ENCODE results near the gene SNRNP200.
"Not testable (repeated sequence)": the region's sequence is repeated elsewhere in the genome, so short reads cannot be mapped to it uniquely, and the experiment has no call there.

Gene SNRNP200

GRCh38 chr2:96301865-96302264 is 3.5 kb downstream of the SNRNP200 start:
- H3K4me3 ChIP-seq (ENCODE audit: low read length): no peak overlapping the region
- H3K36me3 ChIP-seq (ENCODE audit: control insufficient read depth, insufficient read depth, low read length): peaks cover 54% of the 10 kb centered on the region
- H3K4me1 ChIP-seq (ENCODE audit: control insufficient read depth, insufficient read depth, low read length): peaks cover 14% of the 10 kb centered on the region
- H3K27ac ChIP-seq (ENCODE audit: low read depth, low read length): no peak overlapping the region
- H3K9ac ChIP-seq (ENCODE audit: low read length): no peak overlapping the region
- H3K27me3 ChIP-seq (ENCODE audit: control insufficient read depth, insufficient read depth, low read length): no peaks in the 10 kb centered on the region

GRCh38 chr2:96296925-96297324 is 8.4 kb downstream of the SNRNP200 start:
- Histone ChIP-seq H3K27ac (ENCODE audit: low read depth, low read length) (no peak overlapping the region), H3K36me3 (ENCODE audit: control insufficient read depth, insufficient read depth, low read length) (peaks cover 72% of the 10 kb centered on the region), H3K4me1 (ENCODE audit: control insufficient read depth, insufficient read depth, low read length) (no peaks in the 10 kb centered on the region), H3K4me3 (ENCODE audit: low read length) (no peak overlapping the region), H3K27me3 (ENCODE audit: control insufficient read depth, insufficient read depth, low read length) (no peaks in the 10 kb centered on the region), H3K9ac (ENCODE audit: low read length) (no peak overlapping the region)

GRCh38 chr2:96294271-96294670 is 11.1 kb downstream of the SNRNP200 start:
- H3K36me3 ChIP-seq (ENCODE audit: control insufficient read depth, insufficient read depth, low read length): peaks cover 81% of the 10 kb centered on the region
- not testable (repeated sequence) for H3K27ac ChIP-seq (ENCODE audit: low read depth, low read length); H3K27me3 ChIP-seq (ENCODE audit: control insufficient read depth, insufficient read depth, low read length); H3K4me3 ChIP-seq (ENCODE audit: low read length); H3K4me1 ChIP-seq (ENCODE audit: control insufficient read depth, insufficient read depth, low read length); H3K9ac ChIP-seq (ENCODE audit: low read length)

- no peak overlapping the region for H3K4me3 ChIP-seq (ENCODE audit: low read length)
- H3K27me3 ChIP-seq (ENCODE audit: control insufficient read depth, insufficient read depth, low read length): no peaks in the 10 kb centered on the region
- H3K9ac ChIP-seq (ENCODE audit: low read length): no peak overlapping the region
- H3K4me1 ChIP-seq (ENCODE audit: control insufficient read depth, insufficient read depth, low read length): no peaks in the 10 kb centered on the region
- no peak overlapping the region for H3K27ac ChIP-seq (ENCODE audit: low read depth, low read length)
- H3K36me3 ChIP-seq (ENCODE audit: control insufficient read depth, insufficient read depth, low read length): peaks cover 80% of the 10 kb centered on the region
These were observed 13.6 kb downstream of the SNRNP200 start for GRCh38 chr2:96291751-96292150.

- H3K4me1 ChIP-seq (ENCODE audit: control insufficient read depth, insufficient read depth, low read length): no peaks in the 10 kb centered on the region
- H3K36me3 ChIP-seq (ENCODE audit: control insufficient read depth, insufficient read depth, low read length): peaks cover 92% of the 10 kb centered on the region
- H3K4me3 ChIP-seq (ENCODE audit: low read length): no peak overlapping the region
- H3K27ac ChIP-seq (ENCODE audit: low read depth, low read length): no peak overlapping the region
- H3K27me3 ChIP-seq (ENCODE audit: control insufficient read depth, insufficient read depth, low read length): no peaks in the 10 kb centered on the region
- H3K9ac ChIP-seq (ENCODE audit: low read length): no peak overlapping the region
These were observed 18.0 kb downstream of the SNRNP200 start for GRCh38 chr2:96287273-96287856.

- no peak overlapping the region for H3K9ac ChIP-seq (ENCODE audit: low read length)
- H3K36me3 ChIP-seq (ENCODE audit: control insufficient read depth, insufficient read depth, low read length): peaks cover 47% of the 10 kb centered on the region
- H3K4me1 ChIP-seq (ENCODE audit: control insufficient read depth, insufficient read depth, low read length): no peaks in the 10 kb centered on the region
- H3K27ac ChIP-seq (ENCODE audit: low read depth, low read length): no peak overlapping the region
- no peaks in the 10 kb centered on the region for H3K27me3 ChIP-seq (ENCODE audit: control insufficient read depth, insufficient read depth, low read length)
- H3K4me3 ChIP-seq (ENCODE audit: low read length): no peak overlapping the region
These were observed 28.4 kb downstream of the SNRNP200 start for GRCh38 chr2:96276787-96277499.

- Histone ChIP-seq H3K4me1 (ENCODE audit: control insufficient read depth, insufficient read depth, low read length) (no peaks in the 10 kb centered on the region), H3K36me3 (ENCODE audit: control insufficient read depth, insufficient read depth, low read length) (peaks cover 47% of the 10 kb centered on the region), H3K9ac (ENCODE audit: low read length) (no peak overlapping the region), H3K27me3 (ENCODE audit: control insufficient read depth, insufficient read depth, low read length) (no peaks in the 10 kb centered on the region), H3K4me3 (ENCODE audit: low read length) (no peak overlapping the region), H3K27ac (ENCODE audit: low read depth, low read length) (no peak overlapping the region)
These were observed 30.8 kb downstream of the SNRNP200 start for GRCh38 chr2:96274355-96275056.

GRCh38 chr2:96273763-96274162 is 31.6 kb downstream of the SNRNP200 start:
- no peaks in the 10 kb centered on the region for H3K4me1 ChIP-seq (ENCODE audit: control insufficient read depth, insufficient read depth, low read length)
- H3K4me3 ChIP-seq (ENCODE audit: low read length): no peak overlapping the region

GRCh38 chr2:96271995-96272394 is 33.4 kb downstream of the SNRNP200 start:
- peaks cover 34% of the 10 kb centered on the region for H3K36me3 ChIP-seq (ENCODE audit: control insufficient read depth, insufficient read depth, low read length)

More at GRCh38 chr2:96273763-96274162, 31.6 kb downstream of the SNRNP200 start:
- no peak overlapping the region for H3K27ac ChIP-seq (ENCODE audit: low read depth, low read length)
- H3K27me3 ChIP-seq (ENCODE audit: control insufficient read depth, insufficient read depth, low read length): no peaks in the 10 kb centered on the region
- H3K9ac ChIP-seq (ENCODE audit: low read length): no peak overlapping the region
- peaks cover 46% of the 10 kb centered on the region for H3K36me3 ChIP-seq (ENCODE audit: control insufficient read depth, insufficient read depth, low read length)

GRCh38 chr2:96267159-96267971 is 38.0 kb downstream of the SNRNP200 start:
- peaks cover 25% of the 10 kb centered on the region for H3K36me3 ChIP-seq (ENCODE audit: control insufficient read depth, insufficient read depth, low read length)
- H3K9ac ChIP-seq (ENCODE audit: low read length): no peak overlapping the region
- H3K27me3 ChIP-seq (ENCODE audit: control insufficient read depth, insufficient read depth, low read length): no peaks in the 10 kb centered on the region
- H3K4me3 ChIP-seq (ENCODE audit: low read length): peak overlapping the region; percentile 85
- H3K27ac ChIP-seq (ENCODE audit: low read depth, low read length): no peak overlapping the region
- H3K4me1 ChIP-seq (ENCODE audit: control insufficient read depth, insufficient read depth, low read length): peaks cover 10% of the 10 kb centered on the region

More at GRCh38 chr2:96271995-96272394, 33.4 kb downstream of the SNRNP200 start:
- Histone ChIP-seq H3K27ac (ENCODE audit: low read depth, low read length) (no peak overlapping the region), H3K27me3 (ENCODE audit: control insufficient read depth, insufficient read depth, low read length) (no peaks in the 10 kb centered on the region), H3K9ac (ENCODE audit: low read length) (no peak overlapping the region), H3K4me3 (ENCODE audit: low read length) (no peak overlapping the region), H3K4me1 (ENCODE audit: control insufficient read depth, insufficient read depth, low read length) (peaks cover 5% of the 10 kb centered on the region)

GRCh38 chr2:96265840-96266679 is 39.3 kb downstream of the SNRNP200 start, which contains the start of the genes CIAO1 and TMEM127:
Gene CIAO1 (plus strand): TSS chr2:96266225. CDS start chr2:96266351, 126 bp downstream.
Gene TMEM127 (minus strand): TSS chr2:96265997. CDS start chr2:96265381, 616 bp downstream.
- Histone ChIP-seq H3K4me1 (ENCODE audit: control insufficient read depth, insufficient read depth, low read length) (peaks cover 10% of the 10 kb centered on the region), H3K9ac (ENCODE audit: low read length) (peak within 1 kb of the TSS; percentile 92), H3K27me3 (ENCODE audit: control insufficient read depth, insufficient read depth, low read length) (no peaks in the 10 kb centered on the region), H3K4me3 (ENCODE audit: low read length) (peak within 1 kb of the TSS; percentile 92), H3K27ac (ENCODE audit: low read depth, low read length) (peak within 1 kb of the TSS; percentile 93), H3K36me3 (ENCODE audit: control insufficient read depth, insufficient read depth, low read length) (peaks cover 21% of the 10 kb centered on the region)
